ENCODE data around the gene NCK2. TPM values are rescaled to one million over a fixed set of nuclear protein-coding genes. Genes with fewer than 3 reads are reported as not detected.

Gene NCK2
- total RNA-seq, 1 experiment from 2014 or later: 75.4 TPM

- DNase-seq (ENCODE audit: low spot score): no peak
- Mint-ChIP-seq H3K4me3 (no peak overlapping the region), H3K27me3 (ENCODE audit: low read depth) (peaks cover 7% of the 10 kb centered on the region; the same call in 1 of the 2 replicates), H3K4me1 (peaks cover 8% of the 10 kb centered on the region), H3K9me3 (peaks cover 8% of the 10 kb centered on the region; the same call in 1 of the 2 replicates), H3K27ac (no peak overlapping the region), H3K36me3 (no peaks in the 10 kb centered on the region)
- no peak for ATAC-seq
- CTCF ChIA-PET: no interaction called here
- TF ChIP-seq, protein P1, sequence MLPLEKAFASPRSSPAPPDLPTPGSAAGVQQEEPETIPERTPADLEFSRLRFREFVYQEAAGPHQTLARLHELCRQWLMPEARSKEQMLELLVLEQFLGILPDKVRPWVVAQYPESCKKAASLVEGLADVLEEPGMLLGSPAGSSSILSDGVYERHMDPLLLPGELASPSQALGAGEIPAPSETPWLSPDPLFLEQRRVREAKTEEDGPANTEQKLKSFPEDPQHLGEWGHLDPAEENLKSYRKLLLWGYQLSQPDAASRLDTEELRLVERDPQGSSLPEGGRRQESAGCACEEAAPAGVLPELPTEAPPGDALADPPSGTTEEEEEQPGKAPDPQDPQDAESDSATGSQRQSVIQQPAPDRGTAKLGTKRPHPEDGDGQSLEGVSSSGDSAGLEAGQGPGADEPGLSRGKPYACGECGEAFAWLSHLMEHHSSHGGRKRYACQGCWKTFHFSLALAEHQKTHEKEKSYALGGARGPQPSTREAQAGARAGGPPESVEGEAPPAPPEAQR (CRISPR knock-in tag; IDR thresholded peaks at IDR 0.05): no peak
- TF ChIP-seq CBFB (CRISPR knock-in tag; IDR thresholded peaks at IDR 0.05; ENCODE audit: low read depth) (no peak), ZNF512 (CRISPR knock-in tag; IDR thresholded peaks at IDR 0.05; ENCODE audit: borderline replicate concordance) (no peak), TEAD4 (CRISPR knock-in tag; IDR thresholded peaks at IDR 0.05) (no peak), TEAD1 (CRISPR knock-in tag; IDR thresholded peaks at IDR 0.05) (no peak), CTCF (IDR thresholded peaks at IDR 0.05) (no peak), ZNF219 (CRISPR knock-in tag; IDR thresholded peaks at IDR 0.05; ENCODE audit: borderline replicate concordance) (no peak), SOX15 (CRISPR knock-in tag; IDR thresholded peaks at IDR 0.05) (no peak), GRHL2 (CRISPR knock-in tag; IDR thresholded peaks at IDR 0.05; ENCODE audit: insufficient replicate concordance, severe bottlenecking) (no peak), MYBL2 (CRISPR knock-in tag; IDR thresholded peaks at IDR 0.05) (no peak), ELF4 (CRISPR knock-in tag; IDR thresholded peaks at IDR 0.05; ENCODE audit: low read depth) (no peak), FOXK1 (CRISPR knock-in tag; IDR thresholded peaks at IDR 0.05) (no peak)
- TF ChIP-seq, protein P2, sequence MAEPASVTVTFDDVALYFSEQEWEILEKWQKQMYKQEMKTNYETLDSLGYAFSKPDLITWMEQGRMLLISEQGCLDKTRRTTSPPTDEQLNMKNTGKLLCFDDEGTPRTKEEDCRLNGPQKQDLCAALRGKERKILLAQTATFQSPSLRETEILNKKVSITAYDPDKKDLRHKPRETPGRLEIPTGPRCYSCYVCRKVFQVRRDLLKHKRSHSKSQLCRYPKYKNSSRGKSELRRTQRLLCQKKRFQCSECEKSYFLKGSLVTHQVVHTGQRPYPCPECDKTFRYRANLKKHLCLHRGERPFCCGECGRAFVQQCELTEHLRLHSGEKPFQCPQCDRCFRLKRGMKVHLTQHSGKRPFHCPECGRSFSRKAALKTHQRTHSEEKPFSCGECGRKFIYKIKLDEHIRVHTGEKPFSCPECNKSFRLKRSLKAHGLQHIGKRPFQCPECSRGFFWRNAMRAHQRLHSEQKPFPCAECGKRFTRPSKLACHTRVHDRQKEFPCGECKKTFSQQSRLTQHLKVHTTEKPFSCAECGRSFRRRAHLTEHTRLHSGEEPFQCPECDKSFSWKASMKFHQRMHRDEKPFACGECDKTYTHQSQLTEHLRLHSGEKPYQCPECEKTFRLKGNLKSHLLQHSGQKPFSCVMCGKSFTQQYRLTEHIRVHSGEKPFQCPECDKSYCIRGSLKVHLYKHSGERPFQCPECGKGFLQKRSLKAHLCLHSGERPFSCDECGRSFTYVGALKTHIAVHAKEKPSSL (CRISPR knock-in tag; conservative IDR thresholded peaks at IDR 0.05): no peak
- TF ChIP-seq, protein P3, sequence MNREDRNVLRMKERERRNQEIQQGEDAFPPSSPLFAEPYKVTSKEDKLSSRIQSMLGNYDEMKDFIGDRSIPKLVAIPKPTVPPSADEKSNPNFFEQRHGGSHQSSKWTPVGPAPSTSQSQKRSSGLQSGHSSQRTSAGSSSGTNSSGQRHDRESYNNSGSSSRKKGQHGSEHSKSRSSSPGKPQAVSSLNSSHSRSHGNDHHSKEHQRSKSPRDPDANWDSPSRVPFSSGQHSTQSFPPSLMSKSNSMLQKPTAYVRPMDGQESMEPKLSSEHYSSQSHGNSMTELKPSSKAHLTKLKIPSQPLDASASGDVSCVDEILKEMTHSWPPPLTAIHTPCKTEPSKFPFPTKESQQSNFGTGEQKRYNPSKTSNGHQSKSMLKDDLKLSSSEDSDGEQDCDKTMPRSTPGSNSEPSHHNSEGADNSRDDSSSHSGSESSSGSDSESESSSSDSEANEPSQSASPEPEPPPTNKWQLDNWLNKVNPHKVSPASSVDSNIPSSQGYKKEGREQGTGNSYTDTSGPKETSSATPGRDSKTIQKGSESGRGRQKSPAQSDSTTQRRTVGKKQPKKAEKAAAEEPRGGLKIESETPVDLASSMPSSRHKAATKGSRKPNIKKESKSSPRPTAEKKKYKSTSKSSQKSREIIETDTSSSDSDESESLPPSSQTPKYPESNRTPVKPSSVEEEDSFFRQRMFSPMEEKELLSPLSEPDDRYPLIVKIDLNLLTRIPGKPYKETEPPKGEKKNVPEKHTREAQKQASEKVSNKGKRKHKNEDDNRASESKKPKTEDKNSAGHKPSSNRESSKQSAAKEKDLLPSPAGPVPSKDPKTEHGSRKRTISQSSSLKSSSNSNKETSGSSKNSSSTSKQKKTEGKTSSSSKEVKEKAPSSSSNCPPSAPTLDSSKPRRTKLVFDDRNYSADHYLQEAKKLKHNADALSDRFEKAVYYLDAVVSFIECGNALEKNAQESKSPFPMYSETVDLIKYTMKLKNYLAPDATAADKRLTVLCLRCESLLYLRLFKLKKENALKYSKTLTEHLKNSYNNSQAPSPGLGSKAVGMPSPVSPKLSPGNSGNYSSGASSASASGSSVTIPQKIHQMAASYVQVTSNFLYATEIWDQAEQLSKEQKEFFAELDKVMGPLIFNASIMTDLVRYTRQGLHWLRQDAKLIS (CRISPR knock-in tag; IDR thresholded peaks at IDR 0.05; ENCODE audit: borderline replicate concordance): no peak
- TF ChIP-seq, protein P4, sequence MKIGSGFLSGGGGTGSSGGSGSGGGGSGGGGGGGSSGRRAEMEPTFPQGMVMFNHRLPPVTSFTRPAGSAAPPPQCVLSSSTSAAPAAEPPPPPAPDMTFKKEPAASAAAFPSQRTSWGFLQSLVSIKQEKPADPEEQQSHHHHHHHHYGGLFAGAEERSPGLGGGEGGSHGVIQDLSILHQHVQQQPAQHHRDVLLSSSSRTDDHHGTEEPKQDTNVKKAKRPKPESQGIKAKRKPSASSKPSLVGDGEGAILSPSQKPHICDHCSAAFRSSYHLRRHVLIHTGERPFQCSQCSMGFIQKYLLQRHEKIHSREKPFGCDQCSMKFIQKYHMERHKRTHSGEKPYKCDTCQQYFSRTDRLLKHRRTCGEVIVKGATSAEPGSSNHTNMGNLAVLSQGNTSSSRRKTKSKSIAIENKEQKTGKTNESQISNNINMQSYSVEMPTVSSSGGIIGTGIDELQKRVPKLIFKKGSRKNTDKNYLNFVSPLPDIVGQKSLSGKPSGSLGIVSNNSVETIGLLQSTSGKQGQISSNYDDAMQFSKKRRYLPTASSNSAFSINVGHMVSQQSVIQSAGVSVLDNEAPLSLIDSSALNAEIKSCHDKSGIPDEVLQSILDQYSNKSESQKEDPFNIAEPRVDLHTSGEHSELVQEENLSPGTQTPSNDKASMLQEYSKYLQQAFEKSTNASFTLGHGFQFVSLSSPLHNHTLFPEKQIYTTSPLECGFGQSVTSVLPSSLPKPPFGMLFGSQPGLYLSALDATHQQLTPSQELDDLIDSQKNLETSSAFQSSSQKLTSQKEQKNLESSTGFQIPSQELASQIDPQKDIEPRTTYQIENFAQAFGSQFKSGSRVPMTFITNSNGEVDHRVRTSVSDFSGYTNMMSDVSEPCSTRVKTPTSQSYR (CRISPR knock-in tag; IDR thresholded peaks at IDR 0.05): no peak
- TF ChIP-seq, protein P5, sequence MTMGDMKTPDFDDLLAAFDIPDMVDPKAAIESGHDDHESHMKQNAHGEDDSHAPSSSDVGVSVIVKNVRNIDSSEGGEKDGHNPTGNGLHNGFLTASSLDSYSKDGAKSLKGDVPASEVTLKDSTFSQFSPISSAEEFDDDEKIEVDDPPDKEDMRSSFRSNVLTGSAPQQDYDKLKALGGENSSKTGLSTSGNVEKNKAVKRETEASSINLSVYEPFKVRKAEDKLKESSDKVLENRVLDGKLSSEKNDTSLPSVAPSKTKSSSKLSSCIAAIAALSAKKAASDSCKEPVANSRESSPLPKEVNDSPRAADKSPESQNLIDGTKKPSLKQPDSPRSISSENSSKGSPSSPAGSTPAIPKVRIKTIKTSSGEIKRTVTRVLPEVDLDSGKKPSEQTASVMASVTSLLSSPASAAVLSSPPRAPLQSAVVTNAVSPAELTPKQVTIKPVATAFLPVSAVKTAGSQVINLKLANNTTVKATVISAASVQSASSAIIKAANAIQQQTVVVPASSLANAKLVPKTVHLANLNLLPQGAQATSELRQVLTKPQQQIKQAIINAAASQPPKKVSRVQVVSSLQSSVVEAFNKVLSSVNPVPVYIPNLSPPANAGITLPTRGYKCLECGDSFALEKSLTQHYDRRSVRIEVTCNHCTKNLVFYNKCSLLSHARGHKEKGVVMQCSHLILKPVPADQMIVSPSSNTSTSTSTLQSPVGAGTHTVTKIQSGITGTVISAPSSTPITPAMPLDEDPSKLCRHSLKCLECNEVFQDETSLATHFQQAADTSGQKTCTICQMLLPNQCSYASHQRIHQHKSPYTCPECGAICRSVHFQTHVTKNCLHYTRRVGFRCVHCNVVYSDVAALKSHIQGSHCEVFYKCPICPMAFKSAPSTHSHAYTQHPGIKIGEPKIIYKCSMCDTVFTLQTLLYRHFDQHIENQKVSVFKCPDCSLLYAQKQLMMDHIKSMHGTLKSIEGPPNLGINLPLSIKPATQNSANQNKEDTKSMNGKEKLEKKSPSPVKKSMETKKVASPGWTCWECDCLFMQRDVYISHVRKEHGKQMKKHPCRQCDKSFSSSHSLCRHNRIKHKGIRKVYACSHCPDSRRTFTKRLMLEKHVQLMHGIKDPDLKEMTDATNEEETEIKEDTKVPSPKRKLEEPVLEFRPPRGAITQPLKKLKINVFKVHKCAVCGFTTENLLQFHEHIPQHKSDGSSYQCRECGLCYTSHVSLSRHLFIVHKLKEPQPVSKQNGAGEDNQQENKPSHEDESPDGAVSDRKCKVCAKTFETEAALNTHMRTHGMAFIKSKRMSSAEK (CRISPR knock-in tag; IDR thresholded peaks at IDR 0.05; ENCODE audit: borderline replicate concordance): no peak
- POLR2A ChIA-PET: no interaction called here
Observed at GRCh38 chr2:105714141-105714540, 30.6 kb upstream of the NCK2 start.

Measured in WTC11 (cell line).